GM12878 (cell line): Measurements from ENCODE around the gene SLC38A1. TPM values are rescaled to one million over a fixed set of nuclear protein-coding genes. Genes with fewer than 3 reads are reported as not detected.

Source experiments
- ATF7 ChIP-seq: fragments of 450-650 bp; IDR thresholded peaks from 2 replicates; pipeline ENCODE4 v1.6.1; 2016; ENCODE audit warnings: low read depth, mild to moderate bottlenecking
- BRCA1 ChIP-seq: IDR thresholded peaks from 2 replicates; pipeline ENCODE4 v1.6.1; 2011; ENCODE audit warnings: low read depth, low read length, improper control_type of control experiment
- CBX5 ChIP-seq: sonication (generic); IDR thresholded peaks from 2 replicates; pipeline ENCODE4 v1.6.1; 2016; ENCODE audit warnings: low read depth, moderate library complexity, mild to moderate bottlenecking, inconsistent platforms
- CHD2 ChIP-seq: IDR thresholded peaks from 2 replicates; pipeline ENCODE4 v1.6.1; 2011; ENCODE audit warnings: low read depth, low read length, improper control_type of control experiment, borderline replicate concordance
- ETV6 ChIP-seq, 2 experiments: fragments of 450-650 bp in 1 of 2; IDR thresholded peaks in 1 of 2; conservative IDR thresholded peaks in 1 of 2; 2 replicates each; pipeline ENCODE4 v1.6.1; 2014; ENCODE audit warnings: antibody characterized with exemption in 1 of 2, borderline replicate concordance in 1 of 2, low read depth in 1 of 2, mild to moderate bottlenecking in 1 of 2, moderate library complexity in 1 of 2
- HCFC1 ChIP-seq: fragments of 150-350 bp; IDR thresholded peaks from 2 replicates; pipeline ENCODE4 v1.6.1; 2014; ENCODE audit warnings: low read length
- HDAC6 ChIP-seq: fragments of 200-600 bp; sonication (generic); IDR thresholded peaks from one replicate; pipeline ENCODE4 v1.8.0; 2017; ENCODE audit warnings: antibody characterized with exemption; ENCODE audit not compliant: unreplicated experiment
- MEF2B ChIP-seq: fragments of 450-650 bp; IDR thresholded peaks from 2 replicates; pipeline ENCODE4 v1.6.1; 2018; ENCODE audit warnings: mild to moderate bottlenecking, moderate library complexity; ENCODE audit not compliant: partially characterized antibody, poor library complexity, severe bottlenecking
- MTA2 ChIP-seq: fragments of 450-650 bp; IDR thresholded peaks from 2 replicates; pipeline ENCODE4 v1.6.1; 2016; ENCODE audit warnings: low read depth, mild to moderate bottlenecking, moderate library complexity
- MTA3 ChIP-seq: IDR thresholded peaks from 2 replicates; pipeline ENCODE4 v1.6.1; 2012; ENCODE audit warnings: low read length, inconsistent platforms, borderline replicate concordance
- MXI1 ChIP-seq: fragments of 150-350 bp; IDR thresholded peaks from 2 replicates; pipeline ENCODE4 v1.6.1; 2011; ENCODE audit warnings: low read depth, mild to moderate bottlenecking, inconsistent platforms, low read length, improper control_type of control experiment
- NBN ChIP-seq: fragments of 450-650 bp; IDR thresholded peaks from 2 replicates; pipeline ENCODE4 v1.6.1; 2016
- NR2C2 ChIP-seq: IDR thresholded peaks from 2 replicates; pipeline ENCODE4 v1.6.1; 2011; ENCODE audit warnings: borderline replicate concordance, low read depth; ENCODE audit not compliant: control insufficient read depth, insufficient read length
- PAX8 ChIP-seq: fragments of 450-650 bp; IDR thresholded peaks from 2 replicates; pipeline ENCODE4 v1.6.1; 2017; ENCODE audit warnings: mild to moderate bottlenecking, moderate library complexity
- PML ChIP-seq: IDR thresholded peaks from 2 replicates; pipeline ENCODE4 v1.6.1; 2012; ENCODE audit warnings: low read length, inconsistent platforms
- POU2F2 ChIP-seq: IDR thresholded peaks from 3 replicates; pipeline ENCODE4 v1.6.1; 2011; ENCODE audit warnings: low read depth, mild to moderate bottlenecking, low read length, borderline replicate concordance
- RFX5 ChIP-seq: IDR thresholded peaks from 2 replicates; pipeline ENCODE4 v1.6.1; 2011; ENCODE audit warnings: low read depth, low read length, improper control_type of control experiment
- SMAD1 ChIP-seq: fragments of 450-650 bp; IDR thresholded peaks from 2 replicates; pipeline ENCODE4 v1.6.1; 2018; ENCODE audit warnings: mild to moderate bottlenecking, low read depth; ENCODE audit not compliant: partially characterized antibody
- SP1 ChIP-seq: IDR thresholded peaks from one replicate; pipeline ENCODE4 v1.6.1; 2011; ENCODE audit warnings: low read depth, low read length
- SUZ12 ChIP-seq: fragments of 200-600 bp; sonication (generic); IDR thresholded peaks from one replicate; pipeline ENCODE4 v1.6.1; 2018; ENCODE audit warnings: antibody characterized with exemption, mild to moderate bottlenecking; ENCODE audit not compliant: unreplicated experiment
- TBL1XR1 ChIP-seq: IDR thresholded peaks from 2 replicates; pipeline ENCODE4 v1.6.1; 2012; ENCODE audit warnings: low read depth, low read length, improper control_type of control experiment
- TCF7 ChIP-seq: IDR thresholded peaks from 2 replicates; pipeline ENCODE4 v1.6.1; 2014; ENCODE audit warnings: antibody characterized with exemption, borderline replicate concordance
- YBX1 ChIP-seq: fragments of 450-650 bp; IDR thresholded peaks from 2 replicates; pipeline ENCODE4 v1.6.1; 2016; ENCODE audit warnings: antibody characterized with exemption
- ZBED1 ChIP-seq: IDR thresholded peaks from 2 replicates; pipeline ENCODE4 v1.6.1; 2016; ENCODE audit warnings: borderline replicate concordance
- polyA plus RNA-seq, 11 experiments: library from polyadenylated mRNA; depleted of rRNA in 4 of 11; unstranded in 6 of 11; stranded (reverse) in 5 of 11; fragments of >200 nt; fragmentation: Nextera tagmentation in 4 of 11; fragmentation: Illumina TruSeq in 1 of 11; extraction: Ambion mirVana in 4 of 11; extraction: Trizol in 1 of 11; gene quantifications; 1 replicate in 1 of 11; 2 replicates in 10 of 11; pipeline versions ENCODE4 v1.2.1 to v1.2.3, GENCODE V29; 2011 to 2016; ENCODE audit warnings: inconsistent platforms in 2 of 11, missing spikeins in 2 of 11, low read depth in 1 of 11
- total RNA-seq, 4 experiments: library from RNA; depleted of rRNA in 3 of 4; stranded (reverse); fragments of >200 nt in 3 of 4; fragmentation: Illumina TruSeq in 1 of 4; extraction: Trizol in 1 of 4; gene quantifications; 2 replicates each; pipeline versions ENCODE4 v1.2.1 to v1.2.3, GENCODE V29; 2013 to 2021
- TF ChIP-seq, protein P1 (sequence below): IDR thresholded peaks from 2 replicates; pipeline ENCODE4 v1.6.1; 2012; ENCODE audit warnings: mild to moderate bottlenecking, low read depth, low read length
- TF ChIP-seq, protein P2 (sequence below): fragments of 450-650 bp; IDR thresholded peaks from 2 replicates; pipeline ENCODE4 v1.6.1; 2017; ENCODE audit warnings: mild to moderate bottlenecking, low read depth, inconsistent platforms; ENCODE audit not compliant: poor library complexity, severe bottlenecking

Gene SLC38A1
- total and polyA plus RNA-seq, 10 of the 15 experiments (the other 5 are each of a cell fraction or from before 2014, with no cell fraction given): 38.1 to 191 (median 144) TPM

DNA sequence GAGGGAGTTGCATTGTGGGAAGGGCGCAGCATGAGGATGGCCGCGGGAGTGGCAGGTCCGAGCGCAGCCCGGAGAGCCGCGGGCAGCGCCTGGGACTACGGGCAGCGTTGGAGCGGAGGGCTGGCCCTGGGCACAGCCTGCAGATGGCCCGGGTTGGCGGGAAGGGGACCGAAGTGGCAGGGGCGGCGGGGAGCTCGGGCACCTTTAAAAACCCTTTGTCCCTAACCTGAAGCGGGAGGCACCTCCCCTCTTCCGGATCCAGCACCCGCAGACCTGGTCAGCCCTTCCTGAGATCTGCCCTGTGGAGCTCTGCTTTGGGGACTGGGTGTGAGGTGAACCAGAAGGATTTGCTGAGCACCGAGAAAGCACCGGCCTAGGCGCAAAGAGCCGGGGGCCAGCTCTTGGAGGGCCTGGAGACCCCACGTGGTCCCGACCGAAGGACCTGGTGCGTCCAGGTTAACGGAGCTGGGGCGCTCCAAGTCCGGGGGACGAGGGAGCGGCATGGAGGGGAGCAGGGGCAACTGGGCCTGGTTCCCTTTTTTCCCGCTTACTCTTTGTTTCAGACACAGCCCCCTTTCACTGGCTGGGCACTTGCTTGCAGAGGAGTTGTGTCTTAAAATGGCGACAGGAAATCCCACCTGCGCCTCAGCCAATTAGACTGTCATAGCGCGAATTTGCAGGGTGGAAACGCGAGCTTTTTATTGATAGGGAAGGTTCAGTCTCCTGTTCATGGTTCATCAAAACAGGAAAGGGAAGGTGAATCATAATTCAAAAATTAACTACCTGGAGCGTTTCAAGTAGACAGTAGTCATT lies 792 bp upstream of the SLC38A1 start (continued):
- TF ChIP-seq MEF2B (no peak), NBN (peak; percentile 54; the same call in 1 of the 2 replicates), RFX5 (no peak), MXI1 (no peak; the same call in none of the 2 replicates), ZBED1 (no peak), SMAD1 (no peak), PML (peak; percentile 47; the same call in 1 of the 2 replicates), CHD2 (no peak), POU2F2 (peak; percentile 75; the same call in 2 of the 3 replicates), NR2C2 (no peak), HDAC6 (no peak), MTA3 (no peak), SUZ12 (no peak), ATF7 (0 out of 2 replicates have a peak, but pooled peaks have one; percentile 19), PAX8 (no peak), BRCA1 (no peak), TCF7 (no peak), SP1 (no peak), MTA2 (no peak; the same call in 1 of the 2 replicates), ETV6 (conservative IDR thresholded peaks at IDR 0.05 in 1 of 2, IDR thresholded peaks at IDR 0.05 in 1 of 2; ENCODE audit: borderline replicate concordance in 1 of 2, low read depth in 1 of 2) (peak in 1 of 2 experiments; percentile 15; a peak in 1 of 4 replicates), HCFC1 (no peak), CBX5 (no peak), YBX1 (no peak), TBL1XR1 (no peak)
- TF ChIP-seq, protein P1, sequence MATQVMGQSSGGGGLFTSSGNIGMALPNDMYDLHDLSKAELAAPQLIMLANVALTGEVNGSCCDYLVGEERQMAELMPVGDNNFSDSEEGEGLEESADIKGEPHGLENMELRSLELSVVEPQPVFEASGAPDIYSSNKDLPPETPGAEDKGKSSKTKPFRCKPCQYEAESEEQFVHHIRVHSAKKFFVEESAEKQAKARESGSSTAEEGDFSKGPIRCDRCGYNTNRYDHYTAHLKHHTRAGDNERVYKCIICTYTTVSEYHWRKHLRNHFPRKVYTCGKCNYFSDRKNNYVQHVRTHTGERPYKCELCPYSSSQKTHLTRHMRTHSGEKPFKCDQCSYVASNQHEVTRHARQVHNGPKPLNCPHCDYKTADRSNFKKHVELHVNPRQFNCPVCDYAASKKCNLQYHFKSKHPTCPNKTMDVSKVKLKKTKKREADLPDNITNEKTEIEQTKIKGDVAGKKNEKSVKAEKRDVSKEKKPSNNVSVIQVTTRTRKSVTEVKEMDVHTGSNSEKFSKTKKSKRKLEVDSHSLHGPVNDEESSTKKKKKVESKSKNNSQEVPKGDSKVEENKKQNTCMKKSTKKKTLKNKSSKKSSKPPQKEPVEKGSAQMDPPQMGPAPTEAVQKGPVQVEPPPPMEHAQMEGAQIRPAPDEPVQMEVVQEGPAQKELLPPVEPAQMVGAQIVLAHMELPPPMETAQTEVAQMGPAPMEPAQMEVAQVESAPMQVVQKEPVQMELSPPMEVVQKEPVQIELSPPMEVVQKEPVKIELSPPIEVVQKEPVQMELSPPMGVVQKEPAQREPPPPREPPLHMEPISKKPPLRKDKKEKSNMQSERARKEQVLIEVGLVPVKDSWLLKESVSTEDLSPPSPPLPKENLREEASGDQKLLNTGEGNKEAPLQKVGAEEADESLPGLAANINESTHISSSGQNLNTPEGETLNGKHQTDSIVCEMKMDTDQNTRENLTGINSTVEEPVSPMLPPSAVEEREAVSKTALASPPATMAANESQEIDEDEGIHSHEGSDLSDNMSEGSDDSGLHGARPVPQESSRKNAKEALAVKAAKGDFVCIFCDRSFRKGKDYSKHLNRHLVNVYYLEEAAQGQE: no peak
- TF ChIP-seq, protein P2, sequence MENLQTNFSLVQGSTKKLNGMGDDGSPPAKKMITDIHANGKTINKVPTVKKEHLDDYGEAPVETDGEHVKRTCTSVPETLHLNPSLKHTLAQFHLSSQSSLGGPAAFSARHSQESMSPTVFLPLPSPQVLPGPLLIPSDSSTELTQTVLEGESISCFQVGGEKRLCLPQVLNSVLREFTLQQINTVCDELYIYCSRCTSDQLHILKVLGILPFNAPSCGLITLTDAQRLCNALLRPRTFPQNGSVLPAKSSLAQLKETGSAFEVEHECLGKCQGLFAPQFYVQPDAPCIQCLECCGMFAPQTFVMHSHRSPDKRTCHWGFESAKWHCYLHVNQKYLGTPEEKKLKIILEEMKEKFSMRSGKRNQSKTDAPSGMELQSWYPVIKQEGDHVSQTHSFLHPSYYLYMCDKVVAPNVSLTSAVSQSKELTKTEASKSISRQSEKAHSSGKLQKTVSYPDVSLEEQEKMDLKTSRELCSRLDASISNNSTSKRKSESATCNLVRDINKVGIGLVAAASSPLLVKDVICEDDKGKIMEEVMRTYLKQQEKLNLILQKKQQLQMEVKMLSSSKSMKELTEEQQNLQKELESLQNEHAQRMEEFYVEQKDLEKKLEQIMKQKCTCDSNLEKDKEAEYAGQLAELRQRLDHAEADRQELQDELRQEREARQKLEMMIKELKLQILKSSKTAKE: no peak
